Loucy (cell line): ENCODE data around the gene SYNDIG1.

Experiments used
- H2AFZ ChIP-seq: fragments of 200-600 bp; sonication (generic); 2 replicates; pipeline ENCODE4 v1.6.0; 2016; ENCODE audit warnings: antibody characterized with exemption, mild to moderate bottlenecking, low read length, moderate library complexity
- H3F3A ChIP-seq: fragments of 200-600 bp; 2 replicates; pipeline ENCODE4 v1.6.0; 2016; ENCODE audit warnings: antibody characterized with exemption, low read depth, mild to moderate bottlenecking
- H3K27me3 ChIP-seq: fragments of 200-600 bp; sonication (generic); 2 replicates; pipeline ENCODE4 v1.6.1; 2014; ENCODE audit warnings: low read length, mild to moderate bottlenecking; ENCODE audit not compliant: insufficient read depth, poor library complexity, severe bottlenecking
- H3K36me3 ChIP-seq: fragments of 200-600 bp; sonication (generic); 2 replicates; pipeline ENCODE4 v1.6.1; 2016; ENCODE audit warnings: low read length; ENCODE audit not compliant: insufficient read depth
- H3K4me1 ChIP-seq: fragments of 200-600 bp; sonication (generic); 2 replicates; pipeline ENCODE4 v1.5.1; 2014; ENCODE audit warnings: low read length, mild to moderate bottlenecking; ENCODE audit not compliant: insufficient read depth, poor library complexity, severe bottlenecking
- H3K4me2 ChIP-seq: fragments of 200-600 bp; sonication (generic); 2 replicates; pipeline ENCODE4 v1.6.0; 2014; ENCODE audit warnings: antibody characterized with exemption, low read length, low read depth, mild to moderate bottlenecking; ENCODE audit not compliant: poor library complexity, severe bottlenecking
- H3K4me3 ChIP-seq: fragments of 200-600 bp; sonication (generic); 2 replicates; pipeline ENCODE4 v1.5.1; 2014; ENCODE audit warnings: low read length, mild to moderate bottlenecking, mixed read lengths; ENCODE audit not compliant: poor library complexity, severe bottlenecking
- H3K79me2 ChIP-seq: fragments of 200-600 bp; sonication (generic); 2 replicates; pipeline ENCODE4 v1.6.1; 2014; ENCODE audit warnings: low read length; ENCODE audit not compliant: insufficient read depth
- H3K9ac ChIP-seq: fragments of 200-600 bp; sonication (generic); 2 replicates; pipeline ENCODE4 v1.6.0; 2014; ENCODE audit warnings: mild to moderate bottlenecking, low read depth, low read length, moderate library complexity; ENCODE audit not compliant: poor library complexity, severe bottlenecking
- H3K9me2 ChIP-seq: fragments of 200-600 bp; sonication (generic); replicated peaks from 2 replicates; pipeline ENCODE4 v1.6.1; 2016; ENCODE audit warnings: low read depth, low read length, mixed read lengths
- H3K9me3 ChIP-seq: fragments of 200-600 bp; sonication (generic); 2 replicates; pipeline ENCODE4 v1.6.1; 2014; ENCODE audit warnings: mild to moderate bottlenecking, antibody characterized with exemption, low read length, low read depth; ENCODE audit not compliant: insufficient read depth
- H4K20me1 ChIP-seq: fragments of 200-600 bp; sonication (generic); 2 replicates; pipeline ENCODE4 v1.6.0; 2014; ENCODE audit warnings: antibody characterized with exemption, low read length, mild to moderate bottlenecking; ENCODE audit not compliant: insufficient read depth, poor library complexity, severe bottlenecking
- EZH2phosphoT487 ChIP-seq: fragments of 200-600 bp; IDR thresholded peaks from 2 replicates; pipeline ENCODE4 v1.6.1; 2018; ENCODE audit warnings: antibody characterized with exemption, mild to moderate bottlenecking, moderate library complexity, borderline replicate concordance
- TF ChIP-seq, protein P1 (sequence below): fragments of 200-600 bp; sonication (generic); conservative IDR thresholded peaks from 2 replicates; pipeline ENCODE4 v1.5.1; 2014; ENCODE audit warnings: mild to moderate bottlenecking, antibody characterized with exemption, low read length

The SYNDIG1 gene

DNA sequence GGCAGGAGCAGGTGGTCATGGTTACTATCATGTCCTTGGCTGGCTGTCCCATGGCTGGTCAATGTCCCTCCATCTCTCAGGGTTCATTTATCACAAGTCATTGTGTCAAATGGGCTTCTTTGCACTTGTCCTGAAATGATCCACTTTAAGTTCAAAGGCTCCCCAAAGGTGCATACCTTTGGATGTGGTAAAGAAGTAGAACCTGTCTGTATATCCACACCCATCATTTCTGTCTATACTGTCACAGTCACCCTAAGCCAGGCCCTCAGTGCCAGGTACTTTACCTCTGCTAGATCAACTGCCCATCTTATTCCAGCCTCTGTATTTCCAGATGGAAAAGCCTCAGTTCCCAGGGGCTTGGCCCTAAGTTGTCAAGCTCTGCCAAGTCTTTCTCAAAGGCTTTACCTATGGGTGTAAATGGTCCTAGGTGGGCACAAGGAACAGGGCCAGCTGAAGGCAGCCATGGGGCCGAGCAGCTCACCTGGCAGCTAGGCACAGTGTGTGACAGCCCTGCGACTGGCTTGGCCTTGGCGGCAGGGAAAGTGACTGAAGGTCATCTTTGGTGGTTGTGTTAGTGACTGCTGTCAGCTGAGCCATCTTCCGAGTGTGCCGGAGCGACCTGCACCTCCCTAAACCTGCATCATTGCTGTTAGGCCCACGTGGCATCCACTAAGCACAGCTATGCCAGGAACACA lies 198.4 kb downstream of the SYNDIG1 start:
- no peak overlapping the region for H3K4me2 ChIP-seq
- H3K4me1 ChIP-seq = no peaks in the 10 kb centered on the region
- no peaks in the 10 kb centered on the region for H3K27me3 ChIP-seq
- no peak overlapping the region for H3K4me3 ChIP-seq
- H3K9ac ChIP-seq = no peak overlapping the region
- no peaks in the 10 kb centered on the region for H3F3A ChIP-seq
- no peak for TF ChIP-seq EZH2phosphoT487
- TF ChIP-seq, protein P1, sequence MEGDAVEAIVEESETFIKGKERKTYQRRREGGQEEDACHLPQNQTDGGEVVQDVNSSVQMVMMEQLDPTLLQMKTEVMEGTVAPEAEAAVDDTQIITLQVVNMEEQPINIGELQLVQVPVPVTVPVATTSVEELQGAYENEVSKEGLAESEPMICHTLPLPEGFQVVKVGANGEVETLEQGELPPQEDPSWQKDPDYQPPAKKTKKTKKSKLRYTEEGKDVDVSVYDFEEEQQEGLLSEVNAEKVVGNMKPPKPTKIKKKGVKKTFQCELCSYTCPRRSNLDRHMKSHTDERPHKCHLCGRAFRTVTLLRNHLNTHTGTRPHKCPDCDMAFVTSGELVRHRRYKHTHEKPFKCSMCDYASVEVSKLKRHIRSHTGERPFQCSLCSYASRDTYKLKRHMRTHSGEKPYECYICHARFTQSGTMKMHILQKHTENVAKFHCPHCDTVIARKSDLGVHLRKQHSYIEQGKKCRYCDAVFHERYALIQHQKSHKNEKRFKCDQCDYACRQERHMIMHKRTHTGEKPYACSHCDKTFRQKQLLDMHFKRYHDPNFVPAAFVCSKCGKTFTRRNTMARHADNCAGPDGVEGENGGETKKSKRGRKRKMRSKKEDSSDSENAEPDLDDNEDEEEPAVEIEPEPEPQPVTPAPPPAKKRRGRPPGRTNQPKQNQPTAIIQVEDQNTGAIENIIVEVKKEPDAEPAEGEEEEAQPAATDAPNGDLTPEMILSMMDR = no peak
- no peaks in the 10 kb centered on the region for H4K20me1 ChIP-seq
- no peaks in the 10 kb centered on the region for H3K36me3 ChIP-seq
- no peaks in the 10 kb centered on the region for H3K9me2 ChIP-seq
- H3K9me3 ChIP-seq = no peaks in the 10 kb centered on the region; the same call in 1 of the 2 replicates
- H2AFZ ChIP-seq = no peak overlapping the region
- H3K79me2 ChIP-seq = no peaks in the 10 kb centered on the region

DNA sequence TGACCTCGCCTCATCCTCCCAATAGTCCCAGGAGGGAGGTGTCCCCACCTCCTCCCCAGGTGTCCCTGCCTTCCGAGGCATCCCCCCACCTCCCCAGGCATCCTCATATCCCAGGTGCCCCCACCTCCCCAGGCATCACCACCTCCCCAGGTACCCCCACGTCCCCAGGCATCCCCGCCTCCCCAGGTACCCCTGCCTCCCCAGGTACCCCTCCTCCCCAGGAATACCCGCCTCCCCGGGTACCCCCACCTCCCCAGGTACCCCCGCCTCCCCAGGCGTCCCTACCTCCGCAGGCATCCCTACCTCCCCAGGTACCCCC lies 198.9 kb downstream of the SYNDIG1 start:
- H3K79me2 ChIP-seq = no peaks in the 10 kb centered on the region
- no peak overlapping the region for H3K4me3 ChIP-seq
- H3K4me1 ChIP-seq = no peaks in the 10 kb centered on the region
- H3K9me2 ChIP-seq = no peaks in the 10 kb centered on the region
- H3K9ac ChIP-seq = no peak overlapping the region
- H3K9me3 ChIP-seq = no peaks in the 10 kb centered on the region; the same call in 1 of the 2 replicates
- H3K4me2 ChIP-seq = no peak overlapping the region
- no peak overlapping the region for H2AFZ ChIP-seq
- no peaks in the 10 kb centered on the region for H3K27me3 ChIP-seq
- H4K20me1 ChIP-seq = no peaks in the 10 kb centered on the region
- H3K36me3 ChIP-seq = no peaks in the 10 kb centered on the region
- H3F3A ChIP-seq = no peaks in the 10 kb centered on the region
- TF ChIP-seq, protein P1 = no peak
- no peak for TF ChIP-seq EZH2phosphoT487

DNA sequence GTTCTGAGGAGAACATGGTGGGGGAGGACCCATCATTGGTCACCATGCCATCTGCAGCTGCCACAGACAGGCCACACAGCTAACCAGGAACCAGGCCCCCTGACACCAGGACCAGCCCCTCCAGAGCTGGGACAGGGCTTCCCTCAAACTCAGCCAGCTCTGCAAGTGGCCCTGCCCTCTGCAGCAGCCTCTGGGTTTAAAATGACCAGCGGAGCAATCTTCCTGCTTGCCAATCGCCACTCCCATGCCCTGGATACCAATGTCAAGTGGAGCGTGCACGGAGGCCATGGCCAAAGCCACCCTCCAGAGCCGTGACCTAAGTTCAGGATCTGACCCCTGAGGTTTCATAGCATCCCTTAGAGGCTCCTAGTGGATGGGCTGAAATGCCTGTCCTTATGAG lies 199.4 kb downstream of the SYNDIG1 start:
- Histone ChIP-seq H3K9ac (no peak overlapping the region), H3F3A (no peaks in the 10 kb centered on the region), H3K4me1 (no peaks in the 10 kb centered on the region), H4K20me1 (no peaks in the 10 kb centered on the region), H3K9me3 (no peaks in the 10 kb centered on the region; the same call in 1 of the 2 replicates), H3K27me3 (no peaks in the 10 kb centered on the region), H3K79me2 (no peaks in the 10 kb centered on the region), H3K9me2 (no peaks in the 10 kb centered on the region), H2AFZ (no peak overlapping the region), H3K36me3 (no peaks in the 10 kb centered on the region), H3K4me2 (no peak overlapping the region), H3K4me3 (no peak overlapping the region)
- TF ChIP-seq EZH2phosphoT487 = no peak
- TF ChIP-seq, protein P1 = no peak
